GM12891 (cell line): ENCODE measurements around the gene SCARF2.
"Not testable (repeated sequence)": the region's sequence is repeated elsewhere in the genome, so short reads cannot be mapped to it uniquely, and the experiment has no call there.

ENCODE experiments used
- DNase-seq: peaks from one replicate; pipeline ENCODE4 v3.0.0; 2011; ENCODE audit warnings: low spot score; ENCODE audit not compliant: insufficient read length
- FAIRE-seq: peaks from 2 replicates; lab custom pipeline; 2011; peaks lifted over from hg19 to GRCh38; lab: Jason Lieb, UNC
- PAX5 ChIP-seq: IDR thresholded peaks from 2 replicates; pipeline ENCODE4 v1.6.1; 2011; ENCODE audit warnings: low read length, moderate library complexity, mild to moderate bottlenecking; ENCODE audit not compliant: insufficient read depth, severe bottlenecking
- POLR2A ChIP-seq: IDR thresholded peaks from 2 replicates; pipeline ENCODE4 v1.6.1; 2011; ENCODE audit warnings: low read depth, low read length, control low read depth
- POLR2AphosphoS5 ChIP-seq: IDR thresholded peaks from 2 replicates; pipeline ENCODE4 v1.6.1; 2011; ENCODE audit warnings: low read depth, low read length, control low read depth
- POU2F2 ChIP-seq: IDR thresholded peaks from 2 replicates; pipeline ENCODE4 v1.6.1; 2011; ENCODE audit warnings: low read depth, mild to moderate bottlenecking, control low read depth, low read length, moderate library complexity
- SPI1 ChIP-seq: IDR thresholded peaks from 2 replicates; pipeline ENCODE4 v1.6.1; 2011; ENCODE audit warnings: low read depth, low read length, control low read depth
- TAF1 ChIP-seq: IDR thresholded peaks from 2 replicates; pipeline ENCODE4 v1.6.1; 2011; ENCODE audit warnings: low read depth, low read length, control low read depth

Gene SCARF2

DNA sequence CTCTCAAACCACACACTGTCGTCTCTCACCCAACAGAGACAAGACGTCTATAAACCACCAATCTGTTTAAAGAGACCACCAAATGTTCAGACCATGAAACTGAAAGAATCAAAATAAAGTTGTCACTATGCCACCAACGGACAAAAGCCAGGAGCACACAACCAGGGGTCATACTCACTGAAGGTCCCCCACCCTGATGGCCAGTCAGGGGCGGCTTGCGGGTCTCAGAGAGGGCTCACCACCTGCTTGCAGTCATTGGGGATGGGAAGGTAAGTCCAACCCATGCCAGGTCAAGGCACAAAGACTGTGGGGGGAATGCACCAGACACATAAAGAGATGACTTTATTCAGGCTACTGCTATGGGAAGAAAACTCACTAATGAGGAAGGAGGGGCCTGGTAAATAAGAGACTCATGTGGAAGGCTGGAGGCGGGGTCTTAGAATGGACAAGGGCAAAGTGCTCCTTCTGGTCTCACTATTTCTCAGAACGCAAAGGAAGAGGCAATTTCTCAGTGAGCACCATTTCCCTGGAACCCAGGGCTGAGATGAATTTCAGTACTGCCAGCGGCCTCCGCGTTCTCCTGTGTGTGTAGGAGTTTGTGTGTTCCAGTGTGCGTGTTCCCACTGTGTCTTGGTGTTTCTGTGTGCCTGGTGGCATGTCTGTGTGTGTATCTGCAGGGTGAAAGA lies 17.3 kb downstream of the SCARF2 start:
- no peak for TF ChIP-seq PAX5
- no peak for TF ChIP-seq SPI1
- DNase-seq, result no peak
- FAIRE-seq, result no peak

DNA sequence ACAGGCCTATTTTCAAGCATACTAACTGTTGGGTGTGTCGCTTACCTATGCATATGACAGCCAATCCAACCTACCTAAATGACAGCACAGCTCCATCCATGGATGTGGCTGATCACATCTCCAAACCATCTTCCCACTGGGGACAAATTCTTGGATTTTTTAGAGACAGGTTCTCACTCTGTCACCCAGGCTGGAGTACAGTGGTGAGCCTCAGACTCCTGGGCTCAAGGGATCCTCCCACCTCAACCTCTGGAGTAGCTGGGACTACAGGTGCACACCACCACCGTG lies 18.0 kb downstream of the SCARF2 start:
- DNase-seq (no peak), FAIRE-seq (no peak)
- TF ChIP-seq TAF1, result no peak
- TF ChIP-seq SPI1, result no peak
- TF ChIP-seq POU2F2, result no peak
- TF ChIP-seq POLR2A, result no peak
- no peak for TF ChIP-seq PAX5

DNA sequence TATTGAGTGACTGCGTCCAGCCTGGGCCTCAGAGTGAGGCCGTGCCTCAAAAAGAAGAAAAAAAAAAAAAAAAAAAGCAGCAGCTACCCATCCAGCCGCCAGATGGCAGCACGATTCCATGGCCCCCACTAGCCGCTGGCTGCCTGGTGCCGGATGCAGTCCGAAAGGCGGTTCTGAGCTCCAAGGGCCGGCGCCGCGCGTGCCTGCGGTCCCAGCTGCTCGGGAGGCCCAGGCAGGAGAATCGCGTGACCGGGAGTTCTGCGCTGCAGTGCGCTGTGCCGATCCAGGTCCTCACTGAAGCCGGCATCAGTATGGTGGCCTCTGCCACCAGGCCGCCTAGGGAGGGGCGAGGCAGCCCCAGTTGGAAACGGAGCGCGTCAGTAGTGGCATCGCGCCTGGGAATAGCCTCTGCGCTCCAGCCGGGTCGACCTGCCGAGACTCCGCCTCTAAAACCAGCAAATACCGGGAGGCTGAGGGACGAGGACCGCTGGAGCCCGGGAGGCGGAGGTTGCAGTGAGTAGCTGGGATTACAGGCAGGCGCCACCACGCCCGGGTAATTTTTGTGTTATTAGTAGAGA lies 19.3 kb downstream of the SCARF2 start:
- TF ChIP-seq POLR2A (no peak), POU2F2 (no peak), POLR2AphosphoS5 (no peak), TAF1 (no peak), PAX5 (no peak), SPI1 (no peak)
- DNase-seq, result peak; percentile 85
- FAIRE-seq, result peak; percentile 91

DNA sequence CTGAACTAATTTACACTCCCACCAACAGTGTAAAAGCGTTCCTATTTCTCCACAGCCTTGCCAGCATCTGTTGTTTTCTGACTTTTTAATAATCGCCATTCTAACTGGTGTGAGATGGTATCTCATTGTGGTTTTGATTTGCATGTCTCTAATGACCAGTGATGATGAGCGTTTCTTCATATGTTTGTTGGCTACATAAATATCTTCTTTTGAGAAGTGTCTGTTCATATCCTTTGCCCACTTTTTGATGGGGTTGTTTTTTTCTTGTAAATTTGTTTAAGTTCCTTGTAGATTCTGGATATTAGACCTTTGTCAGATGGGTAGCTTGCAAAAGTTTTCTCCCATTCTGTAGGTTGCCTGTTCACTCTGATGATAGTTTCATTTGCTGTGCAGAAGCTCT lies 21.9 kb downstream of the SCARF2 start:
- FAIRE-seq, DNase-seq: not testable (repeated sequence)

DNA sequence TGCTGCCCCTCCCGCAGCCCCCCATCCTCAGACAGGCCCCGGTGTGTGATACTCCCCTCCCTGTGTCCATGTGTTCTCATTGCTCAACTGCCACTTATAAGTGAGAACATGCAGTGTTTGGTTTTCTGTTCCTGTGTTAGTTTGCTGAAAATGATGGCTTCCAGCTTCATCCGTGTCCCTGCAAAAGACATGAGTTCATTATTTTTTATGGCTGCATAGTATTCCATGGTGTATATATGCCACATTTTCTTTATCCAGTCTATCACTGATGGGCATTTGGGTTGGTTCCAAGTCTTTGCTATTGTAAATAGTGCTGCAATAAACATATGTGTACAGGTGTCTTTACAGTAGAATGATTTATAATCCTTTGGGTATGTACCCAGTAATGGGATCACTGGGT lies 22.4 kb downstream of the SCARF2 start:
- DNase-seq, result not testable (repeated sequence)

DNA sequence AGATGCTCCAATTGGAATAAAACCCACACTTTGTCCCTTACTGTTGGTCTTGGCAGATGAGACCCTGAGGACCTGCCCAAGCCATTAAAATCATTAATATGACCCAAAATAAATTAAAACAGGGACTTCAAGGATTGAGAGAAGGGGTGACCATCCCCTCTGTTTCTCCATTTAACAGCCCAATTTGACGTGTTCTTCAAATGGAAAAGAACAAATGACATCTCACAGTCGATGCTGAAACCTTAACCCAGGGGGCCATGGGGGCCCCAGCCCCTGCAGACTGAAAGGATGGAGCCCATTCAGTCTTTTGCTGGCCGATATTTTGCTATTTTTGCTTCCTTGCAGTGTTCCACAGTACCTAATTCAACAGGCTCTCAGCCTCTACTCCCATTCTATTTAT lies 23.2 kb downstream of the SCARF2 start:
- DNase-seq (no peak), FAIRE-seq (no peak)
- TF ChIP-seq PAX5 (no peak), POU2F2 (no peak), POLR2A (no peak), SPI1 (no peak), POLR2AphosphoS5 (no peak), TAF1 (no peak)

More for the DNA sequence above, 22.4 kb downstream of the SCARF2 start:
- FAIRE-seq, result not testable (repeated sequence)

DNA sequence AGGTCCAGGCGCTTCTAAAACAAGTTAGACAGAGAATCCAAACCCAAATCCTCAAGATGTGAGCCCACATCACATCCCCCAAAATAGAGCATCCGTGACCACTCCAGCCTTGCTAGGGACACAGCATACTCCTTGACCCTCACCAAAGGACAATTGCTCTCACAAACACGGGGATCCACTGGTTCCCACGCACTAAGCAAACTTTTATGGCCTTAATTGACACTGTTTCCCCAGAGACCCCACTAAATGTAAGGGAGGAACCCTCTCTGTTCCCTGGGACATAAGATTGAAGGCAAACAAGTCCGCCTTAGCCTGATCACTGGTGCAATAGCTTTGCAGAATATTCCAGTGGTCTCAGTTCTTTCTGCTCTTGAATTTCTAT lies 23.6 kb downstream of the SCARF2 start:
- no peak for TF ChIP-seq POU2F2
- DNase-seq (no peak), FAIRE-seq (no peak)

DNA sequence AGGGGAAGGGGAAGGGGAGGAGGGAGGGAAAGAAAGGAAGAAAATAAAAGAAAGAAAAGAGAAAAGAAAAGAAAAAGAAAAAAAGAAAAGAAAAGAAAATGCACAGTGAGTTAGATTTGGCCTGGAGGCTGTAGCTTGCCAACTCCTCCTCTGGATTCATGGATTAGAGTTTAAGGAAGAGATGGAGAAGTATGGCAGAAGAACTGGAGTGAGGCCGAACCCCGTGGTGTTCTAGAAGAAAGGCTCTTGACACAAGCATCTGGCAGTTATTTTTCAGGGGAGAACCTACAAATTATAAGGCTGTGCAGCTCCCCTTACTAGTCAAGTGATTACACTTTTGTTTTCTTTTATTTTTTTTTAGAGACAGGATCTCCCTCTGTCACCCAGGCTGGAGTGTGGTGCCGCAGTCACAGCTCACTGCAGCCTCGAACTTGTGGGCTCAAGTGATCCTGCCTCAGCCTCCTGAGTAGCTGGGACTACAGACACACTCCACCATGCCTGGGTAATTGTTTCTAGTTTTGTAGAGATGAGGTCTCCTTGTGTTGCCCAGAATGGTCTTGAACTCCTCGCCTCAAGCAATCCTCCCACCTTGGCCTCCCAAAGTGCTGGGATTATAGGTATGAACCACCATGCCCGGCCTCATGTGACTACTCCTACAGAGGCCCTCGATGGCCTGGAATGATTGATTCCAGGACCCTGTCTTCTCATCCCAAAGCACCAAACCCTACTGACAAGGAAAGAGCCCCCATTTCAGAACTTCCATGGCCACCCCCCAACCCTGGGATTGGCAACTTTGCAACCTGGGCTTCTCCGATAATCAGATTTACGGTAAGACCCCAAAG lies 24.2 kb downstream of the SCARF2 start:
- TF ChIP-seq POLR2A (no peak), PAX5 (no peak), POLR2AphosphoS5 (no peak), POU2F2 (no peak), TAF1 (no peak), SPI1 (no peak)
- DNase-seq, result no peak
- FAIRE-seq, result no peak

DNA sequence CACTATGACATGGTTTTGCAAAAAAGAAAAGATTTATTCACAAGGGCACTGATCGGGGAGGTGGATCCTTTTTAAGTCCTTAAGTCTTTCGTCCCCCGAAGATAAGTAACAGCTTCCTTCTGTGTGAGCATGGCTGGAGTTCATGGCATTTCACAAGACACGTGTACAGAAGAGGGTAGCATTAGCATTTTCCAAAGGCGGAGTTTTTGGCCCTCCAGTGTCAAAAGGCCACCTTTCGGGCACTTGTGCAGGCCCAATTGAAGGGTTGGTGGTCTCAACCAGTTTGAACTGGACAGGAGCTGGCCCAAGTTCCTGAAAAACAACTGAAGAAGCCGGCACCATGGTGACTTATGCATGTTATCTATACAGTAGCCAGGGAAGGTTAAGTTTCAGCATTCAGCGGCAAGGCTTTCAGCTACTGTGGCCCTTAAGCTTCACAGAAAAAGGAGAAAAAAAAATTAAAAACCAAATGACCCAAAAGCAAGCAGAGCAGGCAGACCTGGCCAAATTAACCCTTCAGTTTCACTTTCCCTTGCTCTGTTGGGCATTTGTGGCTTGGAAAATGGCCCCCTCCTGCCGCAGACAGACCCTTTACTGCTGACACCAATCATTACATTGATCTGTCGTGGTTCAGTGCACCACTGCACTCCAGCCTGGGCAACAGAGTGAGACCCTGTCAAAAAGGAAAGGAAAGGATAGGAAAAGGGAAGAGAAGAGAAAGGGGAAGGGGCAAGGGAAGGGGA lies 25.0 kb downstream of the SCARF2 start:
- DNase-seq (no peak), FAIRE-seq (no peak)
- TF ChIP-seq SPI1, result no peak
- TF ChIP-seq POLR2AphosphoS5, result no peak
- no peak for TF ChIP-seq TAF1
- no peak for TF ChIP-seq POLR2A
- no peak for TF ChIP-seq POU2F2
- no peak for TF ChIP-seq PAX5

DNA sequence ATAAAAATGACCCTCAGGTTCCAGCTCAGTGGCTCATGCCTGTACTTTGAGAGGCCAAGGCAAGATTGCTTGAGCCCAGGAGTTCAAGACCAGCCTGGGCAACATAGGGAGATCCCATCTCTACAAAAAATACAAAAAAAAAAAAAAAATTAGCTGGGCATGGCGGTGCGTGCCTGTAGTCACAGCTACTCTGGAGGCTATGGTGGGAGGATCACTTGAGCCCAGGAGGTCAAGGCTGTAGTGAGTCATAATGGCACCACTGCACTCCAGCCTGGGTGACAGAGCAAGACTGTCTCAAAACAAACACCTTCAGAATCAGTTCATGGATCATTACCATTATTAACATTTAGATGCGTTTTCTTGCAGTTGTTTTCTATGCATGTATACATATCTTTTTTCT lies 28.2 kb downstream of the SCARF2 start:
- FAIRE-seq, result not testable (repeated sequence)

More for the DNA sequence above, 28.2 kb downstream of the SCARF2 start:
- DNase-seq, result not testable (repeated sequence)
